IPS-11a (cell line): ENCODE results near the gene RNF31.

Experiments used
- H3K4me3 ChIP-seq: one replicate; pipeline ENCODE4 v1.5.1; 2013; ENCODE audit warnings: low read depth, low read length, control low read depth

The RNF31 gene

GRCh38 chr14:24137529-24138395 is 9.5 kb upstream of the RNF31 start:
- no peak overlapping the region for H3K4me3 ChIP-seq

DNA sequence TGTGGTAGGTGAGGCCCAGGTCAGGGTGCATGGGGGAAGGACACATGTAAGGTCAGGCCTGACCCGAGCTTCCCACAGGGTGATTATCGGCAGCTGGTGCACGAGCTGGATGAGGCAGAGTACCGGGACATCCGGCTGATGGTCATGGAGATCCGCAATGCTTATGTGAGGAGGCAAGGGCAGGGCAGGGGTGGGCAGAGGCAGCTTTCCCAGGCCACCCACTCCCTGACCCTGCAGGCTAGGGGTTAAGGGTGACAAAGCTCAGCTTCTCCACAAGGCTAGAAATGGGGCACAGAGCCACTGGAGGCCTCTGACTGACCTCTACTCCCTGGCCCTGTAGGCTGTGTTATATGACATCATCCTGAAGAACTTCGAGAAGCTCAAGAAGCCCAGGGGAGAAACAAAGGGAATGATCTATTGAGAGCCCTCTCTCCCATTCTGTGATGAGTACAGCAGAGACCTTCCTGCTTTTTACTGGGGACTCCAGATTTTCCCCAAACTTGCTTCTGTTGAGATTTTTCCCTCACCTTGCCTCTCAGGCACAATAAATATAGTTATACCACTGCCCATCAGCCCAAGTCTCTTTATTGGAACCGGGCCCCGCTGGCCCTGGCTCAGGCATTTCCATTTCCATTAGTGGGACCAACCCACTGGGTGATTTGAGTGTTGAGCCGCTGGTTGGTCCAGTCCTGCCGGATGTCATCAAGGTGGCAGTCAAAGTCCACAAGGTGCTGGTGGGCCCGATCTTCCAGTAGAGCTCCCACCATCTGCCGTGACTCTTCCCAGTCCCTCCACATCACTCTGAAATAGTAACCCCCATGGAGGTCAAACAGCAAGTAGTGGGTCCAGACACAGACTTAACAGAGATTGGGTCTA is 8.7 kb upstream of the RNF31 start:
- H3K4me3 ChIP-seq: no peak overlapping the region

DNA sequence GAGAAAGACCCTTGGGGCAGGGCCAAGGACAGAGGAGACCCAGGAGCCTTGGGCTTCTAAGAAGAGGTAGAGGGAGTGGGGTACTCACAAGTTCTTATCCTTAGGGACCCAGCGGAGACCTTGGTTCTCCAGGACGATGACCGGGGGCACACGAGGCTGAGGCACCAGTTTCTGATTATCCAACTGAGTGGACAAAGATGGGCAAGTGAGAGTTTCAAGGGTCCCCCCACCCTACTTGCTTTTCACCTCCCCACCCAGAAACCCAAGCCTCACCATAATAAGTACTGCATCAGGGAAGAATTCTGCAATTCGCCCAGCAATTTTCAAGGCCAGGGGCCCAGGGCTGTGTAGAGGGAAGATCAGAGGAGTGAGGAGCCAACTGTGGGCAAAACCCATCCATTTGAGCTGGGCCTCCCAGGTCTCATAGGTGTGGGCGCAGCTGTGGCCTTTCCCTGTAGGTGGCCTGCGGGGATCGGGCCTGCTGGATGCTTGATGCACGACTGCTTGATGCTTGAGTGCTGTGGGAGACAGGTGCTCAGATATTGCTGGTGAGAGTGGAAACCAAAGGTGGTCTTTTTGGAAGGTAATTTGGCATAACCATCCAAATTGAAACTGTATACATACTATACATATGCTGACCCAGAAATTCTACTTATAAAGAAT is 7.9 kb upstream of the RNF31 start:
- no peak overlapping the region for H3K4me3 ChIP-seq

GRCh38 chr14:24141097-24141880 is 6.0 kb upstream of the RNF31 start, which contains the start of gene EMC9:
TSS of gene EMC9 (minus strand) at chr14:24141591. CDS start at chr14:24141304, 287 bp downstream.
- peak within 1 kb of the TSS; percentile 99 for H3K4me3 ChIP-seq

GRCh38 chr14:24143511-24143910 is 3.8 kb upstream of the RNF31 start:
- H3K4me3 ChIP-seq: no peak overlapping the region

DNA sequence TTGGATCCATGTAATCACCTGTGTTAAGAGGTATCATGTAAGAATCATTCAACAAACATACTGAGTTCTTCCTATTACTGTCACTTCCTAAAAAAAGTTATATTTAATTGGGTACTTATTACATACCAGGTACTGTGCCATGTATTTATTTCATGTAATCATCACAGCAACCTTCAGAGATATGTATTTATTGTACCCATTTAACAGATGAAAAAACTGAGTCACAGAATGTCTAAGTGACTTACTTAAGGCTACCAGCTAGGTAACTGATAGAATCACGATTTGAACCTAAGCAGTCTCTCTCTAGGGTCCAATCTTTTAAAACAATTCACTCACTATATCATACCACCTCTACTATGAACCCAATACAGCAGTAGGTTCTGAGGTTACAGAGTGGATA is 2.8 kb upstream of the RNF31 start:
- no peak overlapping the region for H3K4me3 ChIP-seq

- no peak overlapping the region for H3K4me3 ChIP-seq
These were observed 2.1 kb upstream of the RNF31 start for GRCh38 chr14:24145219-24145618.

- peak overlapping the region; percentile 82 for H3K4me3 ChIP-seq
These were observed 1.4 kb upstream of the RNF31 start for GRCh38 chr14:24145690-24146452.

DNA sequence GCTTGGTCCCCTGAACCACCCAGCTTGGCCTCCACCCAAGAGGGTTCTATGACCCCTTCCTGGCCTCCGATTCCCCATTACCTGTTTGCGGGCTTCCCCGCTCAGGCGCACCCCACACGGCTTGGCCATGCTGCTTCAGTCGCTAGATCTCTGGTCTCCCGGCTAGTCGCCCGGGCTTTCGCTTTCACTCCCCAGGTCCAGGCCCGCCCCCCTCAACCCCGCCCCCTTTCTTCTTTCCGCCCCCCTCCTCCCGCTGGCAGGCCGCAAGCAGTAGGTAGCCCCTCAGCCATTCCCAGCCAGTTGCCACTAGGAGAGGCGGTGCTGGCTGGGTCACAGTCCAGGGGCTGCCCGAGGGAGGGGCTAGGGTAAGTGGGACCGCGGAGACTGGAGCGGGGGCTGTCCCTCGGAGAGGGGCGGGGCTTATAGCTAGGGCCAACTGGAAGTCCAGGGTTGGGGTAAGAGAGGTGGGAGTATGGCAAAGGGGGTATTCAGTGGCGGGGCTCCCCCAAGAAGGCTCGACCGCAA is 783 bp upstream of the RNF31 start, which contains the start of gene PSME2:
Gene PSME2 (minus strand): TSS at position 158 of the 525 bp plus-strand sequence. CDS start 29 bp downstream, at position 129.
- peak within 1 kb of the TSS; percentile 94 for H3K4me3 ChIP-seq

- H3K4me3 ChIP-seq: peak overlapping the region; percentile 94
These were observed 597 bp downstream of the RNF31 start for GRCh38 chr14:24147761-24148428.

GRCh38 chr14:24149302-24149969 is 2.1 kb downstream of the RNF31 start:
- H3K4me3 ChIP-seq: no peak overlapping the region

DNA sequence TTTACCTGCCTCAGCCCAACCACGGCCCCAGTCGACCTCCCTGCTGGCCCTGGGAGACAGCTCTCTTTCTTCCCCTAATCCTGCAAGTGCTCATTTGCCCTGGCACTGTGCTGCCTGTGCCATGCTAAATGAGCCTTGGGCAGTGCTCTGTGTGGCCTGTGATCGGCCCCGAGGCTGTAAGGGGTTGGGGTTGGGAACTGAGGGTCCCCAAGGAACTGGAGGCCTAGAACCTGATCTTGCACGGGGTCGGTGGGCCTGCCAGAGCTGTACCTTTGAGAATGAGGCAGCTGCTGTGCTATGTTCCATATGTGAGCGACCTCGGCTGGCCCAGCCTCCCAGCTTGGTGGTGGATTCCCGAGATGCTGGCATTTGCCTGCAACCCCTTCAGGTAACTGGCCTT is 2.8 kb downstream of the RNF31 start:
- no peak overlapping the region for H3K4me3 ChIP-seq

DNA sequence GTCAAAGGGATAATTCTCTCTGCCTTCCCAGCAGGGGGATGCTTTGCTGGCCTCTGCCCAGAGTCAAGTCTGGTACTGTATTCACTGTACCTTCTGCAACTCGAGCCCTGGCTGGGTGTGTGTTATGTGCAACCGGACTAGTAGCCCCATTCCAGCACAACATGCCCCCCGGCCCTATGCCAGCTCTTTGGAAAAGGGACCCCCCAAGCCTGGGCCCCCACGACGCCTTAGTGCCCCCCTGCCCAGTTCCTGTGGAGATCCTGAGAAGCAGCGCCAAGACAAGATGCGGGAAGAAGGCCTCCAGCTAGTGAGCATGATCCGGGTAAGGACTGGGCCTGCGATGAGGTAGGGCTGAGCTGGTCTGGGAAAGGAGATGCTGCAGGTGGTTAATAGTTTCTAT is 3.3 kb downstream of the RNF31 start:
- no peak overlapping the region for H3K4me3 ChIP-seq

DNA sequence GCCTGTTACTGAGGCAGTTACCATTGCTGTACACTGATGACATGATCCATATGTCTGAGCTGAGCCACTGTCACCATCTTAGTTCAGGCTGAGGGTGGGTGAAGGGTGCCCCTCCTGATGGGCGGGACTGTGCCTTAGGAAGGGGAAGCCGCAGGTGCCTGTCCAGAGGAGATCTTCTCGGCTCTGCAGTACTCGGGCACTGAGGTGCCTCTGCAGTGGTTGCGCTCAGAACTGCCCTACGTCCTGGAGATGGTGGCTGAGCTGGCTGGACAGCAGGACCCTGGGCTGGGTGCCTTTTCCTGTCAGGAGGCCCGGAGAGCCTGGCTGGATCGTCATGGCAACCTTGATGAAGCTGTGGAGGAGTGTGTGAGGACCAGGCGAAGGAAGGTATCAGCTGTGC is 3.7 kb downstream of the RNF31 start:
- no peak overlapping the region for H3K4me3 ChIP-seq

DNA sequence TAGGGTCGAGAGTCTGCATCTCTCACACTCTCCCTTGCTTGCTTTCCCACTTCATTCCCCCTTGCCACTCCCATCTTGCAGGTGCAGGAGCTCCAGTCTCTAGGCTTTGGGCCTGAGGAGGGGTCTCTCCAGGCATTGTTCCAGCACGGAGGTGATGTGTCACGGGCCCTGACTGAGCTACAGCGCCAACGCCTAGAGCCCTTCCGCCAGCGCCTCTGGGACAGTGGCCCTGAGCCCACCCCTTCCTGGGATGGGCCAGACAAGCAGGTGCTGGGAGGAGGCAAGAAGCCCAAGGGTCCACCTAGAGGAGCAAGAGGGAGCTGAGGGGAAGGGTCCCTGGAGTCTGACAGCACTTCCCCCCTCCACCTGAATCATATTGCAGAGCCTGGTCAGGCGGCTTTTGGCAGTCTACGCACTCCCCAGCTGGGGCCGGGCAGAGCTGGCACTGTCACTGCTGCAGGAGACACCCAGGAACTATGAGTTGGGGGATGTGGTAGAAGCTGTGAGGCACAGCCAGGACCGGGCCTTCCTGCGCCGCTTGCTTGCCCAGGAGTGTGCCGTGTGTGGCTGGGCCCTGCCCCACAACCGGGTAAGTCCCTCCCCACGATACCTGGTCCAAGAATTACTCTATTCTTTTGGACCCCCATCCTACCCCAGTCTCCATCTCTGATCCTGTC is 4.2 kb downstream of the RNF31 start:
- H3K4me3 ChIP-seq: no peak overlapping the region

DNA sequence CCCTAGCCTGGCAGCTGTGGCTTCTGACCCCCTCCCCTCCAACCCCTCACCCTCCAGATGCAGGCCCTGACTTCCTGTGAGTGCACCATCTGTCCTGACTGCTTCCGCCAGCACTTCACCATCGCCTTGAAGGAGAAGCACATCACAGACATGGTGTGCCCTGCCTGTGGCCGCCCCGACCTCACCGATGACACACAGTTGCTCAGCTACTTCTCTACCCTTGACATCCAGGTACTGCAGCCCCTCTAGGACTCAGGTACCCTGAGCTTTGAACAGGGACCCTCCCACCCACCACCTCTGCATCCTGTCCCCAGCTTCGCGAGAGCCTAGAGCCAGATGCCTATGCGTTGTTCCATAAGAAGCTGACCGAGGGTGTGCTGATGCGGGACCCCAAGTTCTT is 7.8 kb downstream of the RNF31 start:
- no peak overlapping the region for H3K4me3 ChIP-seq

GRCh38 chr14:24156840-24157239 is 9.5 kb downstream of the RNF31 start:
- H3K4me3 ChIP-seq: no peak overlapping the region

DNA sequence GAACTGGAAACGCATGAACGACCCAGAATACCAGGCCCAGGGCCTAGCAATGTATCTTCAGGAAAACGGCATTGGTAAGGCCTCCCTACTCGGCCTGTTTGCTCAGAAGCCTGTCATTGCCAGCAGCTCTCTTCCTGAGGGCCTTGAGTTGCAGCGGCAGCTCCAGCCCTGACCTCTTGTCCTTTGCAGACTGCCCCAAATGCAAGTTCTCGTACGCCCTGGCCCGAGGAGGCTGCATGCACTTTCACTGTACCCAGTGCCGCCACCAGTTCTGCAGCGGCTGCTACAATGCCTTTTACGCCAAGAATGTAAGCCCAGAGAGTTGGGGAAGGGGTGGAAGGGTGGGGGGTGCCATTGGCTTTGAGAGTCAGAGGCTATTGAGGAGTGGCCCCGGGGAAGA is 10.0 kb downstream of the RNF31 start:
- H3K4me3 ChIP-seq: no peak overlapping the region
